GM12878 (cell line): ENCODE results near the gene CAMKK2. TPM values are rescaled to one million over a fixed set of nuclear protein-coding genes. Genes with fewer than 3 reads are reported as not detected.

ENCODE experiments used
- ATAC-seq: fragments of 200-7000 bp; cut with Tn5 transposase; 3 replicates; pipeline ENCODE4 v1.9.1; 2020; ENCODE audit warnings: mild to moderate bottlenecking, moderate library complexity
- BruUV-seq: library from RNA; stranded (reverse); fragments of 400-500 nt; replicated peaks from 2 replicates; lab custom pipeline; 2021; lab: Mats Ljungman, UMichigan
- CTCF ChIA-PET: fragments of 300-600 bp; sonication (Branson Sonifier 250); formaldehyde crosslinking; extraction: SDS; loops from one replicate; lab custom pipeline; 2021; ENCODE audit warnings: inconsistent platforms; lab: Yijun Ruan, JAX
- POLR2A ChIA-PET: fragments of 350-600 bp; formaldehyde crosslinking; extraction: SDS; loops from one replicate; lab custom pipeline; 2021; ENCODE audit warnings: inconsistent platforms; lab: Charles Lee
- RAD21 ChIA-PET: fragments of 300-600 bp; sonication (Branson Sonifier 250); formaldehyde crosslinking; loops from one replicate; lab custom pipeline; 2023; ENCODE audit warnings: antibody characterized with exemption; ENCODE audit not compliant: unreplicated experiment; lab: Charles Lee
- SMC1A ChIA-PET: fragments of 300-600 bp; sonication (Branson Sonifier 250); formaldehyde crosslinking; loops from one replicate; lab custom pipeline; 2023; ENCODE audit not compliant: unreplicated experiment, uncharacterized antibody; lab: Charles Lee
- DNase-seq: peaks from one replicate; pipeline ENCODE4 v3.0.0-alpha.2; 2011; ENCODE audit warnings: low read depth, low spot score
- FAIRE-seq: peaks from 3 replicates; lab custom pipeline; 2011; peaks lifted over from hg19 to GRCh38; lab: Jason Lieb, UNC
- H2AFZ ChIP-seq: 2 replicates; pipeline ENCODE4 v1.6.0; 2011; ENCODE audit warnings: low read depth, low read length, control low read depth; ENCODE audit not compliant: control insufficient read depth
- H3K27ac ChIP-seq: 2 replicates; pipeline ENCODE4 v1.5.1; 2011; ENCODE audit warnings: control low read depth; ENCODE audit not compliant: control insufficient read depth, insufficient read depth
- H3K27me3 ChIP-seq, 2 experiments: replicated peaks in 1 of 2; 2 replicates each; pipeline versions ENCODE4 v1.6.0 to v1.6.1; 2011; ENCODE audit warnings: low read length in 1 of 2; ENCODE audit not compliant: control insufficient read depth in 2 of 2, insufficient read depth in 2 of 2
- H3K36me3 ChIP-seq, 2 experiments: 2 replicates each; pipeline ENCODE4 v1.5.1; 2011; ENCODE audit warnings: low read length in 1 of 2; ENCODE audit not compliant: control insufficient read depth in 2 of 2, insufficient read depth in 2 of 2
- H3K4me1 ChIP-seq: 2 replicates; pipeline ENCODE4 v1.6.1; 2011; ENCODE audit warnings: mild to moderate bottlenecking, low read length, moderate library complexity, mixed read lengths; ENCODE audit not compliant: control insufficient read depth, insufficient read depth
- H3K4me2 ChIP-seq: 2 replicates; pipeline ENCODE4 v1.6.0; 2011; ENCODE audit warnings: control low read depth; ENCODE audit not compliant: control insufficient read depth, insufficient read depth
- H3K4me3 ChIP-seq: fragments of 200-600 bp; sonication (generic); 2 replicates; pipeline ENCODE4 v1.5.1; 2016
- H3K79me2 ChIP-seq: 2 replicates; pipeline ENCODE4 v1.6.0; 2011; ENCODE audit warnings: low read length; ENCODE audit not compliant: control insufficient read depth, insufficient read depth
- H3K9ac ChIP-seq: 2 replicates; pipeline ENCODE4 v1.8.0; 2011; ENCODE audit warnings: low read length, control low read depth, mixed read lengths; ENCODE audit not compliant: control insufficient read depth, insufficient read depth
- H3K9me3 ChIP-seq: replicated peaks from 3 replicates; pipeline ENCODE4 v1.5.1; 2011; ENCODE audit warnings: mild to moderate bottlenecking, low read length; ENCODE audit not compliant: control insufficient read depth, insufficient read depth
- H4K20me1 ChIP-seq: 2 replicates; pipeline ENCODE4 v1.6.0; 2011; ENCODE audit not compliant: control insufficient read depth, insufficient read depth
- BCL11A ChIP-seq: IDR thresholded peaks from 2 replicates; pipeline ENCODE4 v1.6.1; 2011; ENCODE audit warnings: low read depth, low read length
- CBFB ChIP-seq: IDR thresholded peaks from 2 replicates; pipeline ENCODE4 v1.6.1; 2016; ENCODE audit warnings: antibody characterized with exemption, low read depth
- CREM ChIP-seq: IDR thresholded peaks from 2 replicates; pipeline ENCODE4 v1.6.1; 2014; ENCODE audit warnings: antibody characterized with exemption, low read depth
- EED ChIP-seq: sonication (generic); IDR thresholded peaks from 2 replicates; pipeline ENCODE4 v1.6.1; 2016; ENCODE audit warnings: antibody characterized with exemption, low read depth
- EGR1 ChIP-seq, 2 experiments: IDR thresholded peaks; 1 replicate in 1 of 2; 2 replicates in 1 of 2; pipeline ENCODE4 v1.6.1; 2011 to 2012; ENCODE audit warnings: low read depth in 2 of 2, low read length in 2 of 2, borderline replicate concordance in 1 of 2, mild to moderate bottlenecking in 1 of 2, moderate library complexity in 1 of 2
- GATAD2B ChIP-seq: fragments of 450-650 bp; conservative IDR thresholded peaks from 2 replicates; pipeline ENCODE4 v1.6.1; 2017; ENCODE audit warnings: low read depth, mild to moderate bottlenecking, moderate library complexity
- HDAC2 ChIP-seq: fragments of 200-600 bp; sonication (generic); IDR thresholded peaks from 2 replicates; pipeline ENCODE4 v1.6.1; 2017
- MEF2A ChIP-seq: IDR thresholded peaks from 2 replicates; pipeline ENCODE4 v1.6.1; 2011; ENCODE audit warnings: low read depth, mild to moderate bottlenecking, low read length, moderate library complexity; ENCODE audit not compliant: insufficient read depth
- MXI1 ChIP-seq: fragments of 150-350 bp; IDR thresholded peaks from 2 replicates; pipeline ENCODE4 v1.6.1; 2011; ENCODE audit warnings: low read depth, mild to moderate bottlenecking, inconsistent platforms, low read length, improper control_type of control experiment
- MYB ChIP-seq: fragments of 150-350 bp; IDR thresholded peaks from 2 replicates; pipeline ENCODE4 v1.6.1; 2014; ENCODE audit warnings: mild to moderate bottlenecking, low read depth, low read length, borderline replicate concordance
- RFX5 ChIP-seq: IDR thresholded peaks from 2 replicates; pipeline ENCODE4 v1.6.1; 2011; ENCODE audit warnings: low read depth, low read length, improper control_type of control experiment
- SIX5 ChIP-seq: IDR thresholded peaks from 2 replicates; pipeline ENCODE4 v1.6.1; 2011; ENCODE audit warnings: mild to moderate bottlenecking, low read depth, low read length, moderate library complexity; ENCODE audit not compliant: severe bottlenecking
- SMAD1 ChIP-seq: fragments of 450-650 bp; IDR thresholded peaks from 2 replicates; pipeline ENCODE4 v1.6.1; 2018; ENCODE audit warnings: mild to moderate bottlenecking, low read depth; ENCODE audit not compliant: partially characterized antibody
- SMARCA5 ChIP-seq: fragments of 450-650 bp; IDR thresholded peaks from 2 replicates; pipeline ENCODE4 v1.6.1; 2017; ENCODE audit warnings: mild to moderate bottlenecking
- TCF7 ChIP-seq: IDR thresholded peaks from 2 replicates; pipeline ENCODE4 v1.6.1; 2014; ENCODE audit warnings: antibody characterized with exemption, borderline replicate concordance
- WGBS: methylation state at CpG from one replicate; pipeline ENCODE4 v1.1.6; 2016; ENCODE audit warnings: low lambda C conversion rate; ENCODE audit not compliant: insufficient replicate concordance, insufficient coverage; ENCODE audit errors: missing lambda C conversion rate; 5-methylcytosine and 5-hydroxymethylcytosine counted together
- in situ Hi-C: fragments of 300-500 bp; cut with MboI; formaldehyde crosslinking; loops from 9 replicates; pipeline ENCODE4 v1.14.3; 2018; ENCODE audit warnings: mixed read lengths
- intact Hi-C: fragments of 100-400 bp; cut with micrococcal nuclease; formaldehyde crosslinking; loops from one replicate; pipeline ENCODE4 v1.14.2; 2022; ENCODE audit not compliant: unreplicated experiment
- polyA plus RNA-seq, 11 experiments: library from polyadenylated mRNA; depleted of rRNA in 4 of 11; unstranded in 6 of 11; stranded (reverse) in 5 of 11; fragments of >200 nt; fragmentation: Nextera tagmentation in 4 of 11; fragmentation: Illumina TruSeq in 1 of 11; extraction: Ambion mirVana in 4 of 11; extraction: Trizol in 1 of 11; gene quantifications; 1 replicate in 1 of 11; 2 replicates in 10 of 11; pipeline versions ENCODE4 v1.2.1 to v1.2.3, GENCODE V29; 2011 to 2016; ENCODE audit warnings: inconsistent platforms in 2 of 11, missing spikeins in 2 of 11, low read depth in 1 of 11
- total RNA-seq, 4 experiments: library from RNA; depleted of rRNA in 3 of 4; stranded (reverse); fragments of >200 nt in 3 of 4; fragmentation: Illumina TruSeq in 1 of 4; extraction: Trizol in 1 of 4; gene quantifications; 2 replicates each; pipeline versions ENCODE4 v1.2.1 to v1.2.3, GENCODE V29; 2013 to 2021
- TF ChIP-seq, protein P1 (sequence below): fragments of 450-650 bp; IDR thresholded peaks from 2 replicates; pipeline ENCODE4 v1.6.1; 2014; ENCODE audit warnings: mild to moderate bottlenecking
- TF ChIP-seq, protein P2 (sequence below): fragments of 450-650 bp; formaldehyde crosslinking; IDR thresholded peaks from 2 replicates; pipeline ENCODE4 v1.4.0; 2022; ENCODE audit warnings: mild to moderate bottlenecking, moderate library complexity
- TF ChIP-seq, protein P3 (sequence below): IDR thresholded peaks from 2 replicates; pipeline ENCODE4 v1.6.1; 2012; ENCODE audit warnings: mild to moderate bottlenecking, low read depth, low read length

The CAMKK2 gene
- total and polyA plus RNA-seq, 10 of the 15 experiments (the other 5 are each of a cell fraction or from before 2014, with no cell fraction given), result 5.2 to 40.6 (median 26.6) TPM

DNA sequence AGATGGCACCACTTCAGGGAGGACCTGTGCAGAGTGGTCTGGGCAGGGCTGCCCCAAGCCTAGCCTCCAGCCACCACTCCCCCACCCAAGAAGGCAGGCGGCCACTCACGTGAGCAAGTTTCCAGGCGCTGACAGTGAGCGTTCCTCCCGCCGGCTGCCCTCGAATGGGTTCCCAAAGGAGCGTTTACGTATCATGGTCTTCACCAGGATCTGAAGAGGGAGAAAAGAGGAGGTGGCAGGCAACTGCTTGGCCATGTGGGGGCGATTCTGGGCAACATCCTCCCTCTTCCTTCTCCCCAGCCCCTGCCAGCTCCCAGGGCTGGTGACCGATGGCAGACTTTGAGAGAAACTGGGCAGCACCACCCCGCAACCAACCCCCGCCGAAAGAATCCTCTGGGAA is 51.5 kb downstream of the CAMKK2 start:
- ChIA-PET SMC1A (no interaction called here), RAD21 (no interaction called here)
- in situ Hi-C loops, result no loop called here
- TF ChIP-seq, protein P1, sequence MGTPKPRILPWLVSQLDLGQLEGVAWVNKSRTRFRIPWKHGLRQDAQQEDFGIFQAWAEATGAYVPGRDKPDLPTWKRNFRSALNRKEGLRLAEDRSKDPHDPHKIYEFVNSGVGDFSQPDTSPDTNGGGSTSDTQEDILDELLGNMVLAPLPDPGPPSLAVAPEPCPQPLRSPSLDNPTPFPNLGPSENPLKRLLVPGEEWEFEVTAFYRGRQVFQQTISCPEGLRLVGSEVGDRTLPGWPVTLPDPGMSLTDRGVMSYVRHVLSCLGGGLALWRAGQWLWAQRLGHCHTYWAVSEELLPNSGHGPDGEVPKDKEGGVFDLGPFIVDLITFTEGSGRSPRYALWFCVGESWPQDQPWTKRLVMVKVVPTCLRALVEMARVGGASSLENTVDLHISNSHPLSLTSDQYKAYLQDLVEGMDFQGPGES, result no peak
- TF ChIP-seq MXI1 (no peak), CREM (no peak), TCF7 (no peak), EGR1 (IDR thresholded peaks at IDR 0.05; ENCODE audit: borderline replicate concordance in 1 of 2, low read depth in 2 of 2, low read length in 2 of 2) (no peak), HDAC2 (no peak), GATAD2B (no peak), SMAD1 (no peak), SIX5 (no peak), SMARCA5 (no peak), RFX5 (no peak), CBFB (no peak), MEF2A (no peak), MYB (no peak), EED (no peak), BCL11A (no peak)
- TF ChIP-seq, protein P2, sequence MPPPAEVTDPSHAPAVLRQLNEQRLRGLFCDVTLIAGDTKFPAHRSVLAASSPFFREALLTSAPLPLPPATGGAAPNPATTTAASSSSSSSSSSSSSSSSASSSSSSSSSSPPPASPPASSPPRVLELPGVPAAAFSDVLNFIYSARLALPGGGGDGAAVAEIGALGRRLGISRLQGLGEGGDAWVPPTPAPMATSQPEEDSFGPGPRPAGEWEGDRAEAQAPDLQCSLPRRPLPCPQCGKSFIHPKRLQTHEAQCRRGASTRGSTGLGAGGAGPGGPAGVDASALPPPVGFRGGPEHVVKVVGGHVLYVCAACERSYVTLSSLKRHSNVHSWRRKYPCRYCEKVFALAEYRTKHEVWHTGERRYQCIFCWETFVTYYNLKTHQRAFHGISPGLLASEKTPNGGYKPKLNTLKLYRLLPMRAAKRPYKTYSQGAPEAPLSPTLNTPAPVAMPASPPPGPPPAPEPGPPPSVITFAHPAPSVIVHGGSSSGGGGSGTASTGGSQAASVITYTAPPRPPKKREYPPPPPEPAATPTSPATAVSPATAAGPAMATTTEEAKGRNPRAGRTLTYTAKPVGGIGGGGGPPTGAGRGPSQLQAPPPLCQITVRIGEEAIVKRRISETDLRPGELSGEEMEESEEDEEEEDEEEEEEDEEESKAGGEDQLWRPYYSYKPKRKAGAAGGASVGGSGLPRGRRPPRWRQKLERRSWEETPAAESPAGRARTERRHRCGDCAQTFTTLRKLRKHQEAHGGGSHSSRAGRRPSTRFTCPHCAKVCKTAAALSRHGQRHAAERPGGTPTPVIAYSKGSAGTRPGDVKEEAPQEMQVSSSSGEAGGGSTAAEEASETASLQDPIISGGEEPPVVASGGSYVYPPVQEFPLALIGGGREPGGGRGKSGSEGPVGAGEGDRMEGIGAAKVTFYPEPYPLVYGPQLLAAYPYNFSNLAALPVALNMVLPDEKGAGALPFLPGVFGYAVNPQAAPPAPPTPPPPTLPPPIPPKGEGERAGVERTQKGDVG (CRISPR knock-in tag), result no peak
- TF ChIP-seq, protein P3, sequence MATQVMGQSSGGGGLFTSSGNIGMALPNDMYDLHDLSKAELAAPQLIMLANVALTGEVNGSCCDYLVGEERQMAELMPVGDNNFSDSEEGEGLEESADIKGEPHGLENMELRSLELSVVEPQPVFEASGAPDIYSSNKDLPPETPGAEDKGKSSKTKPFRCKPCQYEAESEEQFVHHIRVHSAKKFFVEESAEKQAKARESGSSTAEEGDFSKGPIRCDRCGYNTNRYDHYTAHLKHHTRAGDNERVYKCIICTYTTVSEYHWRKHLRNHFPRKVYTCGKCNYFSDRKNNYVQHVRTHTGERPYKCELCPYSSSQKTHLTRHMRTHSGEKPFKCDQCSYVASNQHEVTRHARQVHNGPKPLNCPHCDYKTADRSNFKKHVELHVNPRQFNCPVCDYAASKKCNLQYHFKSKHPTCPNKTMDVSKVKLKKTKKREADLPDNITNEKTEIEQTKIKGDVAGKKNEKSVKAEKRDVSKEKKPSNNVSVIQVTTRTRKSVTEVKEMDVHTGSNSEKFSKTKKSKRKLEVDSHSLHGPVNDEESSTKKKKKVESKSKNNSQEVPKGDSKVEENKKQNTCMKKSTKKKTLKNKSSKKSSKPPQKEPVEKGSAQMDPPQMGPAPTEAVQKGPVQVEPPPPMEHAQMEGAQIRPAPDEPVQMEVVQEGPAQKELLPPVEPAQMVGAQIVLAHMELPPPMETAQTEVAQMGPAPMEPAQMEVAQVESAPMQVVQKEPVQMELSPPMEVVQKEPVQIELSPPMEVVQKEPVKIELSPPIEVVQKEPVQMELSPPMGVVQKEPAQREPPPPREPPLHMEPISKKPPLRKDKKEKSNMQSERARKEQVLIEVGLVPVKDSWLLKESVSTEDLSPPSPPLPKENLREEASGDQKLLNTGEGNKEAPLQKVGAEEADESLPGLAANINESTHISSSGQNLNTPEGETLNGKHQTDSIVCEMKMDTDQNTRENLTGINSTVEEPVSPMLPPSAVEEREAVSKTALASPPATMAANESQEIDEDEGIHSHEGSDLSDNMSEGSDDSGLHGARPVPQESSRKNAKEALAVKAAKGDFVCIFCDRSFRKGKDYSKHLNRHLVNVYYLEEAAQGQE, result no peak

More for the DNA sequence above, 51.5 kb downstream of the CAMKK2 start:
- no peak overlapping the region for H3K4me2 ChIP-seq
- no peaks in the 10 kb centered on the region for H3K79me2 ChIP-seq
- POLR2A ChIA-PET, result no interaction called here
- BruUV-seq, result no TSS peak
- H3K4me3 ChIP-seq, result no peak overlapping the region
- no peaks in the 10 kb centered on the region for H3K9me3 ChIP-seq
- 97% methylated on average over 14 of the region's 14 CpGs for WGBS
- ATAC-seq, result no peak
- H3K9ac ChIP-seq, result no peak overlapping the region
- H3K4me1 ChIP-seq, result peaks cover 29% of the 10 kb centered on the region
- H4K20me1 ChIP-seq, result no peaks in the 10 kb centered on the region
- CTCF ChIA-PET, result interaction anchor here (1.1 kb wide), 1 partner anchor 50 kb away, joined by 3 read pairs; no protein-coding TSS in a partner anchor
- intact Hi-C loops, result no loop called here
- no peak overlapping the region for H3K27ac ChIP-seq
- no peak overlapping the region for H2AFZ ChIP-seq
- H3K36me3 ChIP-seq, result peaks cover 3 to 21% of the 10 kb centered on the region in 2 experiments; a peak in 2 of 4 replicates
- no peak for DNase-seq
- FAIRE-seq, result no peak
- H3K27me3 ChIP-seq, result no peaks in the 10 kb centered on the region
